ENCODE measurements around the gene C10orf90.
A peak's percentile ranks its signal among the peaks of the same experiment; 100 is the strongest.

C10orf90 gene

DNA sequence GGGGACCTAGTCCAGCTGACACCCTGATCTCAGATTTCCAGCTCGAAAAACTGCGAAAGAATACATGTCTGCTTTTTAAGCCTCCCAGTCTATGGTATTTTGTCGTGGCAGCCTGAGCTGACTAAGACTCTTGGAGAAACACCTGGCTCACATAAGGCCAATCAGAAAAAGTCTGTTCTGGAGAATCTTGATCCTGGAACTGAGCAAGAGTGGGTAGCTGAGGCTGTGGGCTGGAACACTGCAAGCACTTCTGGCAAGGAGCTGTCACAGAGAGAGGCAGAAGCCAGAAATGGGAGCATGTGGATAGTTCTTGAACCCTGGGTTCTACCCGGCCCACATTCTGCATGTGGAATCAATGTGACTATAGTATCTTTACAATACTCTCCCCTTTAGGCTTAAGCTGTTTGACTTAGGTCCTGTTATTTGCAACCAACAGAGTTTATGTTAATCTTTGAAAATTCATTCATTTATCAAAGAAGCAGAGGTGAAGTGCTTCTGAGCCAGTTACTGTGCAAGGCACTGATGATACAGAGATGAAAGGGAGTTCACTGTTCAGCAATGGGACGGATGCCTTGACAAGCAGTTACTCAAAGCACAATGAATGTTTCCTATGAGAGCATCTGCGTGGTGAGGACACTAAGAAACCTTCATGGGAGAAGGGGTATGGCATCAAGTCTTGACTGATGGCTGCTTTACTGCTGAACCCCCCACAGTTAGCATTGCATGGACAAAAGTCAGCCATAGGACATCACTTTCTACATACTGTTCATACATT, 4.4 kb upstream of the C10orf90 start:
- no peak overlapping the region for H3K4me2 ChIP-seq (ENCODE audit: insufficient read depth, low read length, poor library complexity, severe bottlenecking)
- H3K23ac ChIP-seq (ENCODE audit: low read depth, low read length, poor library complexity): no peak overlapping the region
- H2AFZ ChIP-seq (ENCODE audit: low read length): no peak overlapping the region
- no peak overlapping the region for H2AK5ac ChIP-seq (ENCODE audit: low read depth, low read length)
- H4K8ac ChIP-seq (ENCODE audit: low read depth, low read length): no peak overlapping the region
- H3K4ac ChIP-seq (ENCODE audit: low read length): no peak overlapping the region
- no peak overlapping the region for H4K91ac ChIP-seq (ENCODE audit: low read depth, low read length, poor library complexity)
- no peak overlapping the region for H3K27ac ChIP-seq (replicated peaks; ENCODE audit: low read length)
- H2BK120ac ChIP-seq (ENCODE audit: low read depth, low read length): no peak overlapping the region
- H3K4me1 ChIP-seq (ENCODE audit: control insufficient read depth in 2 of 2, insufficient read depth in 1 of 2, low read depth in 1 of 2, low read length in 2 of 2): peaks cover 0 to 2% of the 10 kb centered on the region in 2 donors
- H3K9me3 ChIP-seq (replicated peaks in 1 of 2; ENCODE audit: control insufficient read depth in 2 of 2, insufficient read depth in 1 of 2, low read depth in 1 of 2, low read length in 2 of 2): no peaks in the 10 kb centered on the region
- no peak overlapping the region for H2BK5ac ChIP-seq (ENCODE audit: low read length)
- no peak overlapping the region for H3K9ac ChIP-seq (ENCODE audit: low read depth, low read length, poor library complexity)
- no peak overlapping the region for H2BK12ac ChIP-seq (ENCODE audit: low read length)
- H3K4me3 ChIP-seq (ENCODE audit: low read length in 2 of 2): no peak overlapping the region
- no peaks in the 10 kb centered on the region for H3K36me3 ChIP-seq (replicated peaks in 1 of 2; ENCODE audit: control insufficient read depth in 2 of 2, insufficient read depth in 2 of 2, low read length in 2 of 2)
- H3K79me1 ChIP-seq (ENCODE audit: low read depth, low read length): no peaks in the 10 kb centered on the region
- H3K27me3 ChIP-seq (ENCODE audit: control insufficient read depth in 3 of 3, insufficient read depth in 3 of 3, low read depth in 1 of 3, low read length in 3 of 3): no peaks in the 10 kb centered on the region
- no peak overlapping the region for H3K18ac ChIP-seq (ENCODE audit: low read length)
- no CpG with 5 or more reads among the region's 6 CpGs for WGBS, 2 donors (ENCODE audit: extremely low coverage in 2 of 2, insufficient read length in 2 of 2, insufficient replicate concordance in 1 of 2)
- DNase-seq (ENCODE audit: low spot score): no peak
- H2BK15ac ChIP-seq (ENCODE audit: low read length): no peak overlapping the region
- no peak overlapping the region for H3K14ac ChIP-seq (ENCODE audit: low read length)

- no peak overlapping the region for H3K9ac ChIP-seq (ENCODE audit: low read depth, low read length, poor library complexity)
- peak overlapping the region in 1 of 2 donors; percentile 19 for H3K4me3 ChIP-seq (ENCODE audit: low read length in 2 of 2)
- H2BK5ac ChIP-seq (ENCODE audit: low read length): no peak overlapping the region
- peak overlapping the region; percentile 28 for H2BK15ac ChIP-seq (ENCODE audit: low read length)
- H3K27ac ChIP-seq (replicated peaks; ENCODE audit: low read length): no peak overlapping the region
- H2AFZ ChIP-seq (ENCODE audit: low read length): no peak overlapping the region
- no peak for DNase-seq (ENCODE audit: low spot score)
- no peak overlapping the region for H4K91ac ChIP-seq (ENCODE audit: low read depth, low read length, poor library complexity)
- H3K14ac ChIP-seq (ENCODE audit: low read length): no peak overlapping the region
- no peak overlapping the region for H4K8ac ChIP-seq (ENCODE audit: low read depth, low read length)
- no peaks in the 10 kb centered on the region for H3K9me3 ChIP-seq (replicated peaks in 1 of 2; ENCODE audit: control insufficient read depth in 2 of 2, insufficient read depth in 1 of 2, low read depth in 1 of 2, low read length in 2 of 2)
- no peaks in the 10 kb centered on the region for H3K79me1 ChIP-seq (ENCODE audit: low read depth, low read length)
- peaks cover 0 to 2% of the 10 kb centered on the region in 2 donors for H3K4me1 ChIP-seq (ENCODE audit: control insufficient read depth in 2 of 2, insufficient read depth in 1 of 2, low read depth in 1 of 2, low read length in 2 of 2)
- H3K23ac ChIP-seq (ENCODE audit: low read depth, low read length, poor library complexity): no peak overlapping the region
- no peak overlapping the region for H3K4me2 ChIP-seq (ENCODE audit: insufficient read depth, low read length, poor library complexity, severe bottlenecking)
- H3K18ac ChIP-seq (ENCODE audit: low read length): no peak overlapping the region
- WGBS, 2 donors (ENCODE audit: extremely low coverage in 2 of 2, insufficient read length in 2 of 2, insufficient replicate concordance in 1 of 2): no CpG with 5 or more reads among the region's 3 CpGs
- H3K4ac ChIP-seq (ENCODE audit: low read length): no peak overlapping the region
- no peak overlapping the region for H2BK120ac ChIP-seq (ENCODE audit: low read depth, low read length)
- H2BK12ac ChIP-seq (ENCODE audit: low read length): no peak overlapping the region
- H3K27me3 ChIP-seq (ENCODE audit: control insufficient read depth in 3 of 3, insufficient read depth in 3 of 3, low read depth in 1 of 3, low read length in 3 of 3): no peaks in the 10 kb centered on the region
- H3K36me3 ChIP-seq (replicated peaks in 1 of 2; ENCODE audit: control insufficient read depth in 2 of 2, insufficient read depth in 2 of 2, low read length in 2 of 2): no peaks in the 10 kb centered on the region
- no peak overlapping the region for H2AK5ac ChIP-seq (ENCODE audit: low read depth, low read length)
Measured at GRCh38 chr10:126673565-126673964, 3.1 kb upstream of the C10orf90 start.

DNA sequence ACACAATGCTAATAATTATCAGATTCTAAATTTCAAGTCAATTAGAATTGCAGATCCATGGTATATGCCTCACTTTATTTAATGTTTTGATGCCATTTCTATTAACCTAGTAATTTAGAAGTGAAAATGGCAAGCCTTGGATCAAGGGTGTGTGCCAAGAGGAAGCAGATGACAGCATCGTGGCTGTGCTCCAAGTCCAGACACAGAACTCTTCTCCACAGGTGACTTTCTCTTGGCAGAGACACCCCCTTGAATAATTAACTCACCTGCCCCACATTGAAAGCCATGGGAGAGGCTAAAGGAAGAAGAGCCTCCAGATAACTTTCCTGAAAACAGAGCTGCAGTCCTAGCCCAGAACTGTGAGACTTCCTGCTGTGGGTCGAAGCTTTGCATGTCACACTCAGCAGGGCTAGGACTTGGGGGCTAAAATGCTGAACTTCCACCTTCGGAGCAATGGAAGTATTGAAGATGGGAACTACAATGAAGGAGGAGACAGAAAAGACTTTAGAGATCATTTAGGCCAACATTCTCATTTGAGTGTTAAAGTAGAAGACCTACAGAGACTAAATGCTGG, 996 bp upstream of the C10orf90 start:
- Histone ChIP-seq H2AK5ac (ENCODE audit: low read depth, low read length) (no peak overlapping the region), H3K27me3 (ENCODE audit: control insufficient read depth in 3 of 3, insufficient read depth in 3 of 3, low read depth in 1 of 3, low read length in 3 of 3) (no peaks in the 10 kb centered on the region), H2BK15ac (ENCODE audit: low read length) (no peak overlapping the region), H4K91ac (ENCODE audit: low read depth, low read length, poor library complexity) (no peak overlapping the region), H3K9ac (ENCODE audit: low read depth, low read length, poor library complexity) (no peak overlapping the region), H2AFZ (ENCODE audit: low read length) (no peak overlapping the region), H3K9me3 (replicated peaks in 1 of 2; ENCODE audit: control insufficient read depth in 2 of 2, insufficient read depth in 1 of 2, low read depth in 1 of 2, low read length in 2 of 2) (no peaks in the 10 kb centered on the region), H3K14ac (ENCODE audit: low read length) (no peak overlapping the region), H3K4me3 (ENCODE audit: low read length in 2 of 2) (no peak overlapping the region), H2BK120ac (ENCODE audit: low read depth, low read length) (no peak overlapping the region), H2BK12ac (ENCODE audit: low read length) (no peak overlapping the region), H3K27ac (replicated peaks; ENCODE audit: low read length) (no peak overlapping the region), H3K4ac (ENCODE audit: low read length) (no peak overlapping the region), H3K18ac (ENCODE audit: low read length) (no peak overlapping the region), H3K4me1 (ENCODE audit: control insufficient read depth in 2 of 2, insufficient read depth in 1 of 2, low read depth in 1 of 2, low read length in 2 of 2) (peaks cover 0 to 2% of the 10 kb centered on the region in 2 donors), H2BK5ac (ENCODE audit: low read length) (no peak overlapping the region), H3K79me1 (ENCODE audit: low read depth, low read length) (no peaks in the 10 kb centered on the region), H3K23ac (ENCODE audit: low read depth, low read length, poor library complexity) (no peak overlapping the region), H3K4me2 (ENCODE audit: insufficient read depth, low read length, poor library complexity, severe bottlenecking) (no peak overlapping the region), H4K8ac (ENCODE audit: low read depth, low read length) (no peak overlapping the region), H3K36me3 (replicated peaks in 1 of 2; ENCODE audit: control insufficient read depth in 2 of 2, insufficient read depth in 2 of 2, low read length in 2 of 2) (no peaks in the 10 kb centered on the region)
- no CpG with 5 or more reads among the region's 3 CpGs for WGBS, 2 donors (ENCODE audit: extremely low coverage in 2 of 2, insufficient read length in 2 of 2, insufficient replicate concordance in 1 of 2)
- DNase-seq (ENCODE audit: low spot score): no peak

DNA sequence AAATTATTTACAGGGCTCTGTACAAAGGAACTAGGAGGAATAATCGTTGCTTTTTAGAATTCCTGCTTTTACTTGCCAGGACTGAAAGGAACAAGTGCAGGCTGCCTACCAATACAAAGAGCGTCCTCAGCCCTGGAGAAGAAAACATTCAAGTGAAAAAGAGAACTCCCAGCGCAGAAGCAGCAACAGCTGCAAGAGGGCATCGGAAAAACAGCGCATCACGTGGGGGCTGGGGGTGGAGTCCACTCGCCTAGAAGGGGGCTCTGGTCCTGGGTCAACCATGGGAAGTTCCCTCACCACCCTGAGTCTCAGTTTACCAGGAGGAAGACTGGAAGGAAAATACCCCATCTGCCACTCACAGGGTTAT, 385 bp upstream of the C10orf90 start:
- no peak for DNase-seq (ENCODE audit: low spot score)
- Histone ChIP-seq H3K23ac (ENCODE audit: low read depth, low read length, poor library complexity) (no peak overlapping the region), H3K14ac (ENCODE audit: low read length) (no peak overlapping the region), H3K79me1 (ENCODE audit: low read depth, low read length) (no peaks in the 10 kb centered on the region), H2BK120ac (ENCODE audit: low read depth, low read length) (no peak overlapping the region), H2BK15ac (ENCODE audit: low read length) (no peak overlapping the region), H3K4me3 (ENCODE audit: low read length in 2 of 2) (no peak overlapping the region), H3K27ac (replicated peaks; ENCODE audit: low read length) (no peak overlapping the region), H2BK5ac (ENCODE audit: low read length) (no peak overlapping the region), H3K4me2 (ENCODE audit: insufficient read depth, low read length, poor library complexity, severe bottlenecking) (no peak overlapping the region), H3K18ac (ENCODE audit: low read length) (no peak overlapping the region), H3K9ac (ENCODE audit: low read depth, low read length, poor library complexity) (no peak overlapping the region), H4K91ac (ENCODE audit: low read depth, low read length, poor library complexity) (no peak overlapping the region), H3K4me1 (ENCODE audit: control insufficient read depth in 2 of 2, insufficient read depth in 1 of 2, low read depth in 1 of 2, low read length in 2 of 2) (peaks cover 0 to 2% of the 10 kb centered on the region in 2 donors), H3K4ac (ENCODE audit: low read length) (no peak overlapping the region), H3K27me3 (ENCODE audit: control insufficient read depth in 3 of 3, insufficient read depth in 3 of 3, low read depth in 1 of 3, low read length in 3 of 3) (no peaks in the 10 kb centered on the region), H3K9me3 (replicated peaks in 1 of 2; ENCODE audit: control insufficient read depth in 2 of 2, insufficient read depth in 1 of 2, low read depth in 1 of 2, low read length in 2 of 2) (no peaks in the 10 kb centered on the region), H4K8ac (ENCODE audit: low read depth, low read length) (no peak overlapping the region), H2AK5ac (ENCODE audit: low read depth, low read length) (no peak overlapping the region), H2BK12ac (ENCODE audit: low read length) (no peak overlapping the region), H2AFZ (ENCODE audit: low read length) (no peak overlapping the region), H3K36me3 (replicated peaks in 1 of 2; ENCODE audit: control insufficient read depth in 2 of 2, insufficient read depth in 2 of 2, low read length in 2 of 2) (no peaks in the 10 kb centered on the region)
- WGBS, 2 donors (ENCODE audit: extremely low coverage in 2 of 2, insufficient read length in 2 of 2, insufficient replicate concordance in 1 of 2): no CpG with 5 or more reads among the region's 7 CpGs
